Omental fat pad (tissue), 4 donors: Measurements from ENCODE around the gene RPL22. TPM values are rescaled to one million over a fixed set of nuclear protein-coding genes. Genes with fewer than 3 reads are reported as not detected.

Experiments
- ATAC-seq: fragments of 150-250 bp; one replicate; pipeline ENCODE4 v1.9.1; 2016; ENCODE audit warnings: mild to moderate bottlenecking, moderate library complexity; ENCODE audit not compliant: low FRiP score
- DNase-seq: peaks from one replicate; pipeline ENCODE4 v3.0.0-alpha.2; 2019; ENCODE audit warnings: low spot score
- total RNA-seq, 4 donors: library from RNA; depleted of rRNA; stranded (reverse); fragments of >200 nt; gene quantifications; one replicate each; pipeline ENCODE4 v1.1.0, GENCODE V29; 2016
- TF ChIP-seq, protein P1 (sequence below), 3 donors: fragments of 450-650 bp; IDR thresholded peaks; one replicate each; pipeline ENCODE4 v1.5.1; 2016 to 2017; ENCODE audit warnings: antibody characterized with exemption in 3 of 3, mild to moderate bottlenecking in 3 of 3, moderate library complexity in 2 of 3

RPL22 gene
- total RNA-seq, 4 donors from 2014 or later = 164 to 205 (median 191) TPM

DNA sequence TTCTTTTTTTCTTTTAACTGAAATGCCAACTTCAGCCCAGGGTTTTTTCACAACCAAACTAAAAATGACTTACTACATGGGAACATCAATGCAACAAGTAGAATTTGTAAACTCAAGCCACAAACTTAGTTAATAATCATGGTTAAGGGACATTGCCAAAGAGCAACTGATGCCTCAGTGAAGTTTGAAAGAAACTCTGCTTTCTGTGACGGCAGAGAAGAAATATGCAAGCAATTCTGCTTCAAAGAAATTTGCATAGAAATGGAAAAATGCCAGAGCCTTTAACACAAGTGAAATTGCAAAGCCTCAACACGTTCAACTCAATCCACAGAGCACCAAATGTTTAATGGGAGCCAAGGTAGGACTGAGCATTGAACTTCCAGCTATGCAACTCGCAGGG lies 14.2 kb downstream of the RPL22 start:
- ATAC-seq (no peak), DNase-seq (no peak)
- TF ChIP-seq, protein P1, sequence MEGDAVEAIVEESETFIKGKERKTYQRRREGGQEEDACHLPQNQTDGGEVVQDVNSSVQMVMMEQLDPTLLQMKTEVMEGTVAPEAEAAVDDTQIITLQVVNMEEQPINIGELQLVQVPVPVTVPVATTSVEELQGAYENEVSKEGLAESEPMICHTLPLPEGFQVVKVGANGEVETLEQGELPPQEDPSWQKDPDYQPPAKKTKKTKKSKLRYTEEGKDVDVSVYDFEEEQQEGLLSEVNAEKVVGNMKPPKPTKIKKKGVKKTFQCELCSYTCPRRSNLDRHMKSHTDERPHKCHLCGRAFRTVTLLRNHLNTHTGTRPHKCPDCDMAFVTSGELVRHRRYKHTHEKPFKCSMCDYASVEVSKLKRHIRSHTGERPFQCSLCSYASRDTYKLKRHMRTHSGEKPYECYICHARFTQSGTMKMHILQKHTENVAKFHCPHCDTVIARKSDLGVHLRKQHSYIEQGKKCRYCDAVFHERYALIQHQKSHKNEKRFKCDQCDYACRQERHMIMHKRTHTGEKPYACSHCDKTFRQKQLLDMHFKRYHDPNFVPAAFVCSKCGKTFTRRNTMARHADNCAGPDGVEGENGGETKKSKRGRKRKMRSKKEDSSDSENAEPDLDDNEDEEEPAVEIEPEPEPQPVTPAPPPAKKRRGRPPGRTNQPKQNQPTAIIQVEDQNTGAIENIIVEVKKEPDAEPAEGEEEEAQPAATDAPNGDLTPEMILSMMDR (IDR thresholded peaks at IDR 0.05) = no peak

DNA sequence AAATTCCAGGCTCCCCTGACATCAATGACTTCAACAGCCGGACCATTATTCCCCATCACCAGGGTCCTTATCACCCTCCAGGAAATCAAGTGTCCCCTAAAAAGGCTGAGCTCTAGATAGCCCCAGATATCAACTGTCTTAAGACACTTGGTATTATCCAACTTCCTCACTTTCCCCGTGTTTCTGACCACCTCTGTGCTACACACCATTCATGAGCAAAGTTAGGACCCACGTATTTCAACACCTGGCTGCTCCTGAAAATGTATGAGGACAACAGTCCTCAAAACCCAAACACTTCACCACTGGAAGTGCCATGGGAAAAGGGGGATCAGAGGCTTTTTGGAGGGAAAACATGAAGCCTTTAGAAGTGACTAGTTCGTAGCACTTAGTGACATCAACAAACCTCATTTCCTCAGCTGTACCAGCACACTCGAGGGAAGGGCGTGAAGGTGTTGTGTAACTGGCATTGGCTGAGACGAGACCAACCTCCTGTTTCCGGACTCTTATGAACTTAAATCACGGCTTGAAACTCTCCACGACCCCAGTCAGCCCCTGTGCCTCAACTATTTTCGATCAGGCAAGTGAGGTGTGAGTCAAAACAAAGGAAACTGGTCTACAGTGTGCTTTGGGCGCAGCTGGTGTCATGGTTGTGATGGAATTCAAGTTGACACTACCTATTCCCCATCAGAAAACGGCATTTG lies 15.2 kb downstream of the RPL22 start:
- TF ChIP-seq, protein P1 (IDR thresholded peaks at IDR 0.05) = no peak
- DNase-seq (no peak), ATAC-seq (no peak)

DNA sequence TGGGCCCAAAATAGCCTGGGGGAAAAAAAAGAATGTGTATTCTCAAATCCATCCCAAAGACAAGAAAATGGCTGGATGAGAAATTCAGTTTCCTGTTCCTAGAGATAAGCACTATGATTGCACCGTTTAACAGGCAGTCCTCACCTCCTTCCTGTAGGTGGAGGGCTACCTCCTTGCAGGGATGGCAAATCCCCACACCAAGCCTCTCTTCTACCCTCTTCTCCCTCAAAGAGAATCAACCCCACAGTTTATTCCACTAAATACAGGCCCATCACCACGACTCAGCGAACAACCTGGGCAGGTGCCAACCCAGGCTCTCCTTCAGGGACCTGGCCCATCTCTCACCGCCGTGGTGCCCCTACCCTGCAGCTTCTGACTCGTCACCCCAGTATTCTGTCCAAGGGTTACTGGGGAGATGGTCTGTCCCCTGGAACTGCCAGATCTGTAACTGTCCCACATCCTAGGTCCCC lies 15.8 kb downstream of the RPL22 start:
- TF ChIP-seq, protein P1 (IDR thresholded peaks at IDR 0.05) = no peak
- no peak for ATAC-seq
- DNase-seq = no peak

DNA sequence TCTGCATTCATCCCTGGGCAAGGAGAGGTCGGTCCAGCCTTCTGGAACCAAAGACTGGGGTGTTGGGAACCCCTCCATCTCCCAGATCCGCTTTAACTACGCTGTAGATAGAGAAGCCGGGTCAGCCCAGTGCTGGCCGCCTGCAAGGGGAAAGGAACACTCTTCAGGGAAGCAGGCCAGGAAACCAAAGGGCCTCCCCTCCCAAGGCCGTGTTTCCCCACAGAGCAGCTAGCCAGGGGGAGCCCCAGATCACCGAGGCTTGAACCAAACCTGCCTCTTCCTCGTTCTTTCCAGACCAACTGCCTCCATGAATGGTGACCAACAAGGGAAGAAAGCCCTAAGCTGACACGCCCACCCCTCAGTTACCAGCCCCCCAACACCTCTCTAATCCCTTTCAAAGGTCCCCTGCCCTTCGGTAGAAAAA lies 18.0 kb downstream of the RPL22 start:
- no peak for ATAC-seq
- TF ChIP-seq, protein P1 (IDR thresholded peaks at IDR 0.05) = no peak
- no peak for DNase-seq

DNA sequence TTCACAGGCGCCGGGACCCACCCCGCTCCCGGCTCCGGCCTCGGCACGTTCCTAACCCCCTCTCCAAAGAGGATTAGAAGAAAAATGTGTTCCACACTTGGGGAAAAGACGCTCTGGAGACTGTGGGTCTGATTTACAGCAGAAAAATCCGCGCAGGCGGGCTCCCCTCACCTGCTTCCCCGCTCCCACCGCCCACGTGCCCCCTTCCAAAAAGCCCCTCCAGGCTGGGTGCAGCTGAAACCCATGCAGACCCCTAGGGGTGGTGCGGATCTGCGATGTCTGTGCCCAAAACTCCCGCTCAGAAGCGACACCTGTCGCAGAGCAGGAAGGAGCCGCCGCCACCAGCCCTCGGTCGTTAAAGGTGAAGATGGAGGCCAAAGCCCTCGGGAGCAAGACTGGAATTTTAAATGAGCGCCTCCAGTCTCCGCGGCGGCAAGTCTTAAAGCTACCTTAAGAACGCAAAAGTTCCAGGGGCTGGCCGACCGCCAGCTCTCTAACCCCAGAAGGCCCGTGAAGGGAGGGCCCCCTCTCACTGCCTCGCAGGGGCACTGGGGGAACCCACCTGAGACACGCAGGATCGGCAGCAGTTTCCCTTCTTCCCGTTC lies 18.6 kb downstream of the RPL22 start:
- DNase-seq = no peak
- TF ChIP-seq, protein P1 (IDR thresholded peaks at IDR 0.05) = no peak
- ATAC-seq = no peak

DNA sequence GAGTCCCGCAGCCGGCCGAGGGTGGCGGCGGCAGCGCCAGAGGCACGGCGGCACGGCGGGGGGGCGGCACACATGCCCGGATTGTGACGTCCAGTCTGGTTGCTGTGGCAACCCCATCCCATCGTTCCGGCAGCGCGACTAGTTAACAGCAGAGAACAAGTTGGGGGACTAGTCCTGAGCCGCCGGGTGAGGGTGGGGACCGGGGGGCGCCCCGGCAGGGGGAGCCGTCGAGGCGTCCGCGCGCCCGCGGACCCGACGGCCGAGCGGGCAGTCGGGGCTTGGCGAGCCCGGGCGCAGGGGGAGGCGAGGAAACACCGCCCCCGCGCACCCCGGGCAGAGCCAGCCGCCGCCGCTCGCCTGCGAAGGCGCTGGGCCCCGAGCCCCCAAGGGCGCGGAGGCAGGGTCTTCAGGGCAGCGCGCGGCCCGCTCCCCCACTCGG lies 19.1 kb downstream of the RPL22 start, which contains the start of gene CHD5:
Gene CHD5 (minus strand): TSS at position 54 of the 439 bp plus-strand sequence. CDS start 298 bp downstream, outside the sequence.
- ATAC-seq = no peak
- no peak for DNase-seq

More for the DNA sequence above, 19.1 kb downstream of the RPL22 start, which contains the start of gene CHD5:
- TF ChIP-seq, protein P1 (IDR thresholded peaks at IDR 0.05) = no peak
